ENCODE results near the gene COPA.

Gene COPA

DNA sequence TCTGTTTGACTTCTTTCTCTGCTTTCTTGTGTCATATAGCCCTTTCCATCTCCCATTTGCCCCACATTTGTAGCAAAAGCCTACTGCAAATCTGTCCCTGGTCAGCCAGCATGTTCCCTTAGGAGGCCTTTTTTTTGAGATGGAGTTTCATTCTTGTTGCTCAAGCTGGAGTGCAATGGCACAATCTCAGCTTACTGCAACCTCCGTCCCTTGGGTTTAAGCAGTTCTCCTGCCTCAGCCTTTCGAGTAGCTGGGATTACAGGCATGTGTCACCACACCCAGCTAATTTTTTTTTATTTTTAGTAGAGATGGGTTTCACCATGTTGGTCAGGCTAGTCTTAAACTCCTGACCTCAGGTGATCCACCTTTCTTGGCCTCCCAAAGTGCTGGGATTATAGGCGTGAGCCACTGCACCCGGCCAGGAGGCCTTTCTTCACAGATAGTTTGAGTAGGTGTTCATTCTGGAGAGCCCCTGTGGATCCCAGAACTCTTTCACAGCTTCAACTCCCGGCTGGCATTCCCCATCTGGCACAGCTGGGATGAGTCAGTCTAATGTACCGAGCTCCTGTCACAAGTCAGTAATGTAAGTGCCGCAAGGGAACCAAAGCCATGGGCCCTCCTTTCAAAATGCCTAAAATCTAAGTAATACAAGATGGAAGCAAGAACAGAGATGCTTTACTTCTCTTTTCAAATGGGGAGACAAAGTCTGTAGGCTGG lies 14.4 kb upstream of the COPA start:
- no peaks in the 10 kb centered on the region for H3K9me3 ChIP-seq (ENCODE audit: control extremely low read depth in 1 of 5, control insufficient read depth in 4 of 5, insufficient read depth in 2 of 5, low read depth in 1 of 5, low read length in 4 of 5)
- POLR2A ChIA-PET, result no interaction called here
- no peak overlapping the region for H3K4me3 ChIP-seq (ENCODE audit: control insufficient read depth in 1 of 7, extremely low read depth in 1 of 7, insufficient read depth in 4 of 7, low read depth in 2 of 7, low read length in 6 of 7)

DNA sequence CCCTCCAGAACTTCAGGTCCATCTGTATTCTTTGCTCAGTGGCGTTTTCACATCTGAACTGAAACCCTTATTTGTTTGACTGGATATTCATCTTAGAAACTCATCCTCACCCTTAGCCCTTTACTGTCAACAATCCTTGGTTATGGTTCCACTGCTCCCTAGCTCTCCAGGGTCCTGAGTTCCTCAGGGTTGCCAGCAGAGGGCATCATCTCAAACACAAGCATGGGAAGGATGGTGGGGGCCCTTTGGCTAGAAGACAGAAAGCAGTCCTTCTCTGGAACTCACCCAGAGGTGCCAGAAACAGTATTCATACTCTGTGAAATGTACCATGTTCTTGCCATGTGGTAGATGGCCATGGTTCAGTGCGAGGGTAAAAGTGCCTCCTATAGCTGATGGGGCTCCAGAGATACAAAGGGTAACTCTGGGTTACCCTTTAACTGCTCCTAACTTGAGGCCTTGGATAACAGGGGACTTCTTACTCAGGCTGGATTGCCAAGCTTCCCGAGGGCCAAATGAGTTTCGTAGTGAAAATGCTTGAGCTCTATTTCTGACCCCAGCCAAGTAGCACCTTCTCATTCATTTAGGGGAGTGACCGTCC lies 11.4 kb upstream of the COPA start:
- ChIA-PET POLR2A (interaction anchor here (1.4 kb wide), 1 partner anchor 22 kb away, joined by 3 read pairs; no protein-coding TSS in a partner anchor), CTCF (interaction anchor here (1.0 to 26.0 kb wide), 17 partner anchors 8 to 256 kb away, joined by 3 to 437 read pairs (median 5); partner anchors contain the start of genes COPA and NCSTN)
- H3K4me3 ChIP-seq (ENCODE audit: control insufficient read depth in 1 of 7, extremely low read depth in 1 of 7, insufficient read depth in 4 of 7, low read depth in 2 of 7, low read length in 6 of 7), result no peak overlapping the region
- peak; percentile 40 to 70 (median 67) for DNase-seq
- WGBS (ENCODE audit: insufficient coverage), result 96% methylated on average over 5 of the region's 5 CpGs
- no peaks in the 10 kb centered on the region for H3K27me3 ChIP-seq (replicated peaks in 2 of 5; ENCODE audit: control insufficient read depth in 4 of 5, insufficient read depth in 5 of 5, low read length in 4 of 5)
- no peaks in the 10 kb centered on the region for H3K9me3 ChIP-seq (ENCODE audit: control extremely low read depth in 1 of 5, control insufficient read depth in 4 of 5, insufficient read depth in 2 of 5, low read depth in 1 of 5, low read length in 4 of 5)
- H3K27ac ChIP-seq (ENCODE audit: insufficient read depth in 1 of 2, low read depth in 1 of 2, low read length in 2 of 2, poor library complexity in 1 of 2, severe bottlenecking in 2 of 2), result no peak overlapping the region
- peaks cover 27 to 95% (median 84%) of the 10 kb centered on the region in 4 experiments for H3K36me3 ChIP-seq (ENCODE audit: control insufficient read depth in 4 of 4, insufficient read depth in 4 of 4, low read length in 3 of 4)
- no peaks in the 10 kb centered on the region for H3K4me1 ChIP-seq (ENCODE audit: control extremely low read depth in 1 of 4, control insufficient read depth in 4 of 4, insufficient read depth in 4 of 4, low read length in 3 of 4)

More for the DNA sequence above, 14.4 kb upstream of the COPA start:
- CTCF ChIA-PET, result interaction anchor here (1.2 to 26.0 kb wide), 7 partner anchors 9 to 249 kb away, joined by 3 to 437 read pairs (median 4); partner anchors contain the start of genes COPA and NCSTN
- peaks cover 33 to 80% (median 72%) of the 10 kb centered on the region in 4 experiments for H3K36me3 ChIP-seq (ENCODE audit: control insufficient read depth in 4 of 4, insufficient read depth in 4 of 4, low read length in 3 of 4)
- no peak overlapping the region for H3K27ac ChIP-seq (ENCODE audit: insufficient read depth in 1 of 2, low read depth in 1 of 2, low read length in 2 of 2, poor library complexity in 1 of 2, severe bottlenecking in 2 of 2)
- H3K4me1 ChIP-seq (ENCODE audit: control extremely low read depth in 1 of 4, control insufficient read depth in 4 of 4, insufficient read depth in 4 of 4, low read length in 3 of 4), result no peaks in the 10 kb centered on the region
- no peaks in the 10 kb centered on the region for H3K27me3 ChIP-seq (replicated peaks in 2 of 5; ENCODE audit: control insufficient read depth in 4 of 5, insufficient read depth in 5 of 5, low read length in 4 of 5)
- 96% methylated on average over 5 of the region's 7 CpGs for WGBS (ENCODE audit: insufficient coverage)
- no peak for DNase-seq

DNA sequence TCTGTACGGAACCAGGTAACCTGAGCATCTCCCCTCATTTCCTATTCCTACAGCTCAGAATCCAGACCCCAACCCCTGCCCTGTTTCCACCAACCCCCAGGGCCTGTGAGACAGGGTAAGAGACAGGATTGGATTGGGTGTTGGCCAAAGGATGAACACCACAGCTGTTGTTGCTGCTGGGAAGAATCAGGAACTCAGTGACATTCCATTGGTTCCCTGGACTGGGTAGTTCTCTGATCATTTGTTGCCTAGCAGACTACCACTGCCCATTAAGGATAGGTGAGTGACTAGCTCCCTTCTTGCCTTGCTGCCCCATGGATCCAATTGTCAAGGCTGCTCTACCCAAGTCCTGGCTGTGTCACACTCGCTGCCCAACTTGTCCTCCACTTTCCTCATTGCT lies 10.2 kb upstream of the COPA start:
- ChIA-PET CTCF (interaction anchor here (0.8 to 26.0 kb wide), 19 partner anchors 8 to 257 kb away, joined by 3 to 437 read pairs (median 4); partner anchors contain the start of genes COPA and NCSTN), POLR2A (no interaction called here)
- Histone ChIP-seq H3K27me3 (replicated peaks in 2 of 5; ENCODE audit: control insufficient read depth in 4 of 5, insufficient read depth in 5 of 5, low read length in 4 of 5) (no peaks in the 10 kb centered on the region), H3K9me3 (ENCODE audit: control extremely low read depth in 1 of 5, control insufficient read depth in 4 of 5, insufficient read depth in 2 of 5, low read depth in 1 of 5, low read length in 4 of 5) (no peaks in the 10 kb centered on the region), H3K36me3 (ENCODE audit: control insufficient read depth in 4 of 4, insufficient read depth in 4 of 4, low read length in 3 of 4) (peaks cover 33 to 98% (median 89%) of the 10 kb centered on the region in 4 experiments), H3K4me1 (ENCODE audit: control extremely low read depth in 1 of 4, control insufficient read depth in 4 of 4, insufficient read depth in 4 of 4, low read length in 3 of 4) (no peaks in the 10 kb centered on the region), H3K27ac (ENCODE audit: insufficient read depth in 1 of 2, low read depth in 1 of 2, low read length in 2 of 2, poor library complexity in 1 of 2, severe bottlenecking in 2 of 2) (no peak overlapping the region), H3K4me3 (ENCODE audit: control insufficient read depth in 1 of 7, extremely low read depth in 1 of 7, insufficient read depth in 4 of 7, low read depth in 2 of 7, low read length in 6 of 7) (no peak overlapping the region)
- no peak for DNase-seq
- WGBS (ENCODE audit: insufficient coverage), result 100% methylated on average over 1 of the region's 2 CpGs

DNA sequence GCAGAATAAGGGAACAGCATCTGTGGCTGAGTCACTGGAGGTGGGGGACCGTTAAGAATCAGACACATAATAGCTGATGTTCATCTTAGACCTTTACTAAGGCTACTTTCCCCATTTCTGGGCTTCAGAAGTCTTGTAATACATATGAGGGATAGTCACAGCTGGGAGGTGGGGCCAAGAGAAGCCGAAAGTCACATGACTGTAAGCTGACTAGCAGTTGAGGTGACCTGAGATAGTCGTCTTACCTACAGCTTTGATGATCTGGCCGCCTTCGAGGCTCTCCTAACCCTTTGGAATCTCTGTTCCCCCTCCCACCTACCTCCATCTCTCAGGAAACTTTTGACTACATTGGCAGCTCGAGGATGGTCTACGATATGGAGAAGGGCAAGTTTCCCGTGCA lies 9.5 kb upstream of the COPA start:
- H3K4me1 ChIP-seq (ENCODE audit: control extremely low read depth in 1 of 4, control insufficient read depth in 4 of 4, insufficient read depth in 4 of 4, low read length in 3 of 4), result no peaks in the 10 kb centered on the region
- 100% methylated on average over 2 of the region's 8 CpGs for WGBS (ENCODE audit: insufficient coverage)
- peaks cover 33 to 98% (median 89%) of the 10 kb centered on the region in 4 experiments for H3K36me3 ChIP-seq (ENCODE audit: control insufficient read depth in 4 of 4, insufficient read depth in 4 of 4, low read length in 3 of 4)
- ChIA-PET POLR2A (no interaction called here), CTCF (interaction anchor here (1.1 to 26.0 kb wide), 15 partner anchors 7 to 252 kb away, joined by 3 to 437 read pairs (median 4); partner anchors contain the start of genes COPA and NCSTN)
- H3K27me3 ChIP-seq (replicated peaks in 2 of 5; ENCODE audit: control insufficient read depth in 4 of 5, insufficient read depth in 5 of 5, low read length in 4 of 5), result no peaks in the 10 kb centered on the region
- no peak overlapping the region for H3K27ac ChIP-seq (ENCODE audit: insufficient read depth in 1 of 2, low read depth in 1 of 2, low read length in 2 of 2, poor library complexity in 1 of 2, severe bottlenecking in 2 of 2)
- H3K4me3 ChIP-seq (ENCODE audit: control insufficient read depth in 1 of 7, extremely low read depth in 1 of 7, insufficient read depth in 4 of 7, low read depth in 2 of 7, low read length in 6 of 7), result no peak overlapping the region
- no peaks in the 10 kb centered on the region for H3K9me3 ChIP-seq (ENCODE audit: control extremely low read depth in 1 of 5, control insufficient read depth in 4 of 5, insufficient read depth in 2 of 5, low read depth in 1 of 5, low read length in 4 of 5)
- DNase-seq, result no peak

DNA sequence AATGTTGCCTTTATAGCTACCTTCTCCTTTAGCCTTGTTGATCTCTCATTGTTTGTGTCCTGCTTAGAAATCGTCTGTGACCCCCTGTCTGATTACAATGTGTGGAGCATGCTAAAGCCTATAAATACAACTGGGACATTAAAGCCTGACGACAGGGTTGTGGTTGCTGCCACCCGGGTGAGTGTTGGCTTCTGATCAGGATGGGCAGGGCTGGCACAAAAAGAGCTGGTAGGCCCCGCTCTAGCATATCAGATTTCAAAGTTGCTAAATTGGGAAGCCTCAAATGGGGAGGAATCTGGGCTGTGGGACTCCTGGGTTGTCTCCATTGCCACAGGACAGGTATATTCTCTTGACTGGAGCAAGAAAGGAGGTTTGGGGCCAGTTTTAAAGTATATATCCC lies 8.6 kb upstream of the COPA start:
- Histone ChIP-seq H3K4me3 (ENCODE audit: control insufficient read depth in 1 of 7, extremely low read depth in 1 of 7, insufficient read depth in 4 of 7, low read depth in 2 of 7, low read length in 6 of 7) (no peak overlapping the region), H3K27ac (ENCODE audit: insufficient read depth in 1 of 2, low read depth in 1 of 2, low read length in 2 of 2, poor library complexity in 1 of 2, severe bottlenecking in 2 of 2) (no peak overlapping the region), H3K9me3 (ENCODE audit: control extremely low read depth in 1 of 5, control insufficient read depth in 4 of 5, insufficient read depth in 2 of 5, low read depth in 1 of 5, low read length in 4 of 5) (no peaks in the 10 kb centered on the region), H3K27me3 (replicated peaks in 2 of 5; ENCODE audit: control insufficient read depth in 4 of 5, insufficient read depth in 5 of 5, low read length in 4 of 5) (no peaks in the 10 kb centered on the region), H3K4me1 (ENCODE audit: control extremely low read depth in 1 of 4, control insufficient read depth in 4 of 4, insufficient read depth in 4 of 4, low read length in 3 of 4) (peaks cover 3 to 8% (median 5%) of the 10 kb centered on the region in 4 experiments), H3K36me3 (ENCODE audit: control insufficient read depth in 4 of 4, insufficient read depth in 4 of 4, low read length in 3 of 4) (peaks cover 34 to 94% (median 83%) of the 10 kb centered on the region in 4 experiments)
- DNase-seq, result no peak
- ChIA-PET CTCF (interaction anchor here (0.7 to 26.0 kb wide), 14 partner anchors 9 to 267 kb away, joined by 3 to 437 read pairs (median 4); partner anchors contain the start of gene IGSF8), POLR2A (interaction anchor here (0.9 kb wide), 1 partner anchor 132 kb away, joined by 3 read pairs; no protein-coding TSS in a partner anchor)
- 79% methylated on average over 4 of the region's 4 CpGs for WGBS (ENCODE audit: insufficient coverage)

DNA sequence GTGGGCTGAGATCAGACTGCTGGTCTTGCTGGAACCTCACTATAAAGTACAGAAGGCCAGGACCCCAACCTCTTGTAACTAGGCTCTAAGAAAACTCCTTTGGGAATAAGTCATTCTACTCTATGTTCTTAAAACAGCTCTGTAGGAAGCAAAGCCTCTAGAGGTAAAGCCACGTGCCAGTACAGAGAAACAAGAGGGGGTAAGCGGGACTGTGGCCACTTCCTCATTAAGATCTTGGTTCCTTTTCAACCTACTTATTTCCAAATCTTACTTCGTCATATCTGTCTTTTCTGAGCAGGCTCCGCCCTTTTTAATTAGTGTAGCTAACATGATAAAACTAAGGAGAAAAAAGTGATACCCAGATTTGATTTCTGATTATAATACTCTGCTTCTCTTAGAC lies 3.9 kb upstream of the COPA start:
- no peaks in the 10 kb centered on the region for H3K27me3 ChIP-seq (replicated peaks in 2 of 5; ENCODE audit: control insufficient read depth in 4 of 5, insufficient read depth in 5 of 5, low read length in 4 of 5)
- H3K27ac ChIP-seq (ENCODE audit: insufficient read depth in 1 of 2, low read depth in 1 of 2, low read length in 2 of 2, poor library complexity in 1 of 2, severe bottlenecking in 2 of 2), result peak overlapping the region in 1 of 2 experiments; percentile 41
- WGBS (ENCODE audit: insufficient coverage), result no CpG with 5 or more reads among the region's 4 CpGs
- ChIA-PET POLR2A (no interaction called here), CTCF (interaction anchor here (0.9 to 26.0 kb wide), 7 partner anchors 8 to 267 kb away, joined by 3 to 437 read pairs (median 3); no protein-coding TSS in a partner anchor)
- H3K4me1 ChIP-seq (ENCODE audit: control extremely low read depth in 1 of 4, control insufficient read depth in 4 of 4, insufficient read depth in 4 of 4, low read length in 3 of 4), result peaks cover 18 to 35% (median 25%) of the 10 kb centered on the region in 4 experiments
- H3K9me3 ChIP-seq (ENCODE audit: control extremely low read depth in 1 of 5, control insufficient read depth in 4 of 5, insufficient read depth in 2 of 5, low read depth in 1 of 5, low read length in 4 of 5), result no peaks in the 10 kb centered on the region
- peaks cover 15 to 59% (median 45%) of the 10 kb centered on the region in 4 experiments for H3K36me3 ChIP-seq (ENCODE audit: control insufficient read depth in 4 of 4, insufficient read depth in 4 of 4, low read length in 3 of 4)
- DNase-seq, result peak; percentile 49 to 79 (median 72)
- H3K4me3 ChIP-seq (ENCODE audit: control insufficient read depth in 1 of 7, extremely low read depth in 1 of 7, insufficient read depth in 4 of 7, low read depth in 2 of 7, low read length in 6 of 7), result no peak overlapping the region

All from common myeloid progenitor, CD34-positive (primary cell).